Mesendoderm (in vitro differentiated cells): ENCODE measurements around the gene EXOC5. TPM values are rescaled to one million over a fixed set of nuclear protein-coding genes. Genes with fewer than 3 reads are reported as not detected.

Experiments used
- DNase-seq: peaks from one replicate; pipeline ENCODE4 v3.0.0; 2013
- H2AK5ac ChIP-seq: 2 replicates; pipeline ENCODE4 v1.6.1; 2013; ENCODE audit warnings: low read length, inconsistent platforms
- H2BK120ac ChIP-seq: 2 replicates; pipeline ENCODE4 v1.6.1; 2013; ENCODE audit warnings: low read depth, mild to moderate bottlenecking, low read length, moderate library complexity, mixed read lengths
- H2BK15ac ChIP-seq: replicated peaks from 2 replicates; pipeline ENCODE4 v1.6.1; 2013; ENCODE audit warnings: low read depth, mild to moderate bottlenecking, moderate library complexity
- H2BK5ac ChIP-seq: 2 replicates; pipeline ENCODE4 v1.6.1; 2013; ENCODE audit warnings: low read length, inconsistent platforms
- H3K18ac ChIP-seq: 2 replicates; pipeline ENCODE4 v1.6.1; 2013; ENCODE audit warnings: mild to moderate bottlenecking, low read length, mixed read lengths
- H3K23ac ChIP-seq: one replicate; pipeline ENCODE4 v1.6.1; 2013; ENCODE audit warnings: low read length
- H3K27ac ChIP-seq: 2 replicates; pipeline ENCODE4 v1.5.1; 2013; ENCODE audit warnings: low read depth, mild to moderate bottlenecking, inconsistent platforms, low read length, moderate library complexity
- H3K27me3 ChIP-seq: 2 replicates; pipeline ENCODE4 v1.6.1; 2013; ENCODE audit warnings: low read length, control low read depth, mild to moderate bottlenecking, inconsistent platforms; ENCODE audit not compliant: insufficient read depth, poor library complexity
- H3K36me3 ChIP-seq: 2 replicates; pipeline ENCODE4 v1.6.1; 2013; ENCODE audit warnings: low read length, inconsistent platforms; ENCODE audit not compliant: control insufficient read depth, insufficient read depth
- H3K4ac ChIP-seq: one replicate; pipeline ENCODE4 v1.6.1; 2013; ENCODE audit warnings: low read depth, mild to moderate bottlenecking, low read length, moderate library complexity
- H3K4me1 ChIP-seq: 2 replicates; pipeline ENCODE4 v1.6.1; 2013; ENCODE audit warnings: low read depth, low read length, inconsistent platforms; ENCODE audit not compliant: control insufficient read depth
- H3K4me2 ChIP-seq: 2 replicates; pipeline ENCODE4 v1.6.1; 2013; ENCODE audit warnings: low read length
- H3K4me3 ChIP-seq: 2 replicates; pipeline ENCODE4 v1.5.1; 2013; ENCODE audit warnings: mild to moderate bottlenecking, low read length
- H3K56ac ChIP-seq: one replicate; pipeline ENCODE4 v1.6.1; 2013; ENCODE audit warnings: low read length
- H3K79me1 ChIP-seq: 2 replicates; pipeline ENCODE4 v1.6.1; 2013; ENCODE audit warnings: low read length, inconsistent platforms
- H3K79me2 ChIP-seq: 2 replicates; pipeline ENCODE4 v1.6.1; 2013; ENCODE audit warnings: mild to moderate bottlenecking, low read length; ENCODE audit not compliant: control insufficient read depth, insufficient read depth
- H3K9ac ChIP-seq: 2 replicates; pipeline ENCODE4 v1.6.1; 2013; ENCODE audit warnings: low read length, inconsistent platforms
- H4K5ac ChIP-seq: one replicate; pipeline ENCODE4 v1.6.1; 2013; ENCODE audit warnings: low read length
- H4K8ac ChIP-seq: one replicate; pipeline ENCODE4 v1.6.1; 2013; ENCODE audit warnings: low read depth, mild to moderate bottlenecking, control low read depth, low read length, moderate library complexity
- WGBS: extraction: QIAGEN DNeasy Blood & Tissue Kit; methylation state at CpG from one replicate; pipeline ENCODE4 v1.1.7; 2013; ENCODE audit warnings: low lambda C conversion rate, missing lambda C conversion rate; ENCODE audit not compliant: insufficient coverage; ENCODE audit errors: extremely low coverage; 5-methylcytosine and 5-hydroxymethylcytosine counted together
- polyA plus RNA-seq, 2 experiments: library from polyadenylated mRNA; stranded (reverse); fragments of 200-250 nt; gene quantifications; one replicate each; pipeline ENCODE4 v1.2.3, GENCODE V29; 2013

The EXOC5 gene, protein sequence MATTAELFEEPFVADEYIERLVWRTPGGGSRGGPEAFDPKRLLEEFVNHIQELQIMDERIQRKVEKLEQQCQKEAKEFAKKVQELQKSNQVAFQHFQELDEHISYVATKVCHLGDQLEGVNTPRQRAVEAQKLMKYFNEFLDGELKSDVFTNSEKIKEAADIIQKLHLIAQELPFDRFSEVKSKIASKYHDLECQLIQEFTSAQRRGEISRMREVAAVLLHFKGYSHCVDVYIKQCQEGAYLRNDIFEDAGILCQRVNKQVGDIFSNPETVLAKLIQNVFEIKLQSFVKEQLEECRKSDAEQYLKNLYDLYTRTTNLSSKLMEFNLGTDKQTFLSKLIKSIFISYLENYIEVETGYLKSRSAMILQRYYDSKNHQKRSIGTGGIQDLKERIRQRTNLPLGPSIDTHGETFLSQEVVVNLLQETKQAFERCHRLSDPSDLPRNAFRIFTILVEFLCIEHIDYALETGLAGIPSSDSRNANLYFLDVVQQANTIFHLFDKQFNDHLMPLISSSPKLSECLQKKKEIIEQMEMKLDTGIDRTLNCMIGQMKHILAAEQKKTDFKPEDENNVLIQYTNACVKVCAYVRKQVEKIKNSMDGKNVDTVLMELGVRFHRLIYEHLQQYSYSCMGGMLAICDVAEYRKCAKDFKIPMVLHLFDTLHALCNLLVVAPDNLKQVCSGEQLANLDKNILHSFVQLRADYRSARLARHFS
- polyA plus RNA-seq (2013, experiment 1 of 2): 48.2 TPM
- 46.6 TPM for polyA plus RNA-seq (2013, experiment 2 of 2)

DNA sequence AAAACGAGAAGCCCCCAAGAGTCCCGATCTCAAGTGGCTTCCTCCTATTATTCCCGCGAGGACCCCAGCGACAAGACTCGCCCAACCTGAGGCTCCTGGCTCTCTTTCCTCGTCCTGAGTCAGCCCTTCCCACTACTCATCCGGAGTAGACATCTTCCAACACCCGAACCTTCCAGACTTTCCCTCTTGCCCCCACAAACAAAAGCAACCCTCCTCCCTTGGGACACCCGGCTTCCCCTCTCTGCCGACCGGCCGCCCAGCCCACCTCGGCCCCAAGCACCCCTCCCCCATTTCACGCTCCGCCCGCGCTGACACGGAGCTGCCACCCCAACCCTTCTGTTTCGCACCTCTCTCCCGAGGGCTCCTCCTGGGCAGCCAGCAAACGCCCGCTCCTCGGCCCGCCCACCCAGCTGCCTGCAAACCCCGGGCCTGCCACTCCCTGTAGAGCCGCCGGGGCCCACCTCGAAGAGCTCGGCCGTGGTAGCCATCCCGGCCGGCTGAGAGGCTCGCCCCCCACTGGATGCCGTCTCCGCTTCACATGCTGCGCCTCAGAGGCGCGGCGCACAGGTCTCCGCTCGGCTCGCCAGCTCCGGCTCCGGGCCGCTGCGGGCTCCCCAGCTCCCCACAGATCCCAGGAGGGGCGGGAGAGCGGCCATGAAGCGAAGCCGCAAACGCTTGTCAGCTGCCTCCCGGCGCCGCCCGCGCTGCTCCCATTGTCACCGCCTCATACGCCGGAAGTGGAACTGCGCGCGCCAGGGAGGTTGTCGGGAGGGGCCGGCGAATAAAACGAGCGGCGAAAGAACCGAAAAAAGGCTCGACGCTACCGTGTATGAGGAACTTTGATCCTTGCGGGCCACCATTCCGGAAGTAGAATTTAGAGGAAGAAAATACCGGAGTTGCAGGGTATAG is at the start of gene EXOC5, which contains the start of gene AP5M1:
Gene EXOC5 (minus strand): TSS at position 745 of the 909 bp plus-strand sequence. CDS start 257 bp downstream, at position 488.
Gene AP5M1 (plus strand): TSS at position 811 of the 909 bp plus-strand sequence. CDS start 344 bp downstream, outside the sequence.
- WGBS: no CpG with 5 or more reads among the region's 76 CpGs

GRCh38 chr14:57317248-57317833 is 48.6 kb upstream of the EXOC5 start:
- no peaks in the 10 kb centered on the region for H3K79me2 ChIP-seq
- H2BK5ac ChIP-seq: no peak overlapping the region
- no CpG with 5 or more reads among the region's 3 CpGs for WGBS
- H3K4me1 ChIP-seq: no peaks in the 10 kb centered on the region
- no peak overlapping the region for H3K9ac ChIP-seq
- no peak overlapping the region for H2BK15ac ChIP-seq
- H3K79me1 ChIP-seq: no peaks in the 10 kb centered on the region
- H4K5ac ChIP-seq: no peak overlapping the region
- H3K36me3 ChIP-seq: no peaks in the 10 kb centered on the region
- no peak overlapping the region for H3K27ac ChIP-seq
- no peak overlapping the region for H3K4me3 ChIP-seq
- no peak overlapping the region for H3K18ac ChIP-seq
- no peak overlapping the region for H3K4me2 ChIP-seq
- no peak overlapping the region for H3K23ac ChIP-seq
- H2BK120ac ChIP-seq: no peak overlapping the region
- no peaks in the 10 kb centered on the region for H3K27me3 ChIP-seq
- H3K4ac ChIP-seq: no peak overlapping the region
- no peak overlapping the region for H3K56ac ChIP-seq
- peak; percentile 84 for DNase-seq
- no peak overlapping the region for H4K8ac ChIP-seq
- no peak overlapping the region for H2AK5ac ChIP-seq

More for the DNA sequence above, at the start of gene EXOC5, which contains the start of gene AP5M1:
- Histone ChIP-seq H2BK120ac (no peak within 1 kb of the TSS), H4K8ac (peak within 1 kb of the TSS; percentile 77), H3K9ac (peak within 1 kb of the TSS; percentile 96), H2BK5ac (peak within 1 kb of the TSS; percentile 62), H4K5ac (peak within 1 kb of the TSS; percentile 21), H2AK5ac (no peak within 1 kb of the TSS), H3K4me3 (peak within 1 kb of the TSS; percentile 95), H3K79me2 (peaks cover 47% of the 10 kb centered on the region), H2BK15ac (no peak within 1 kb of the TSS), H3K4ac (peak within 1 kb of the TSS; percentile 77), H3K36me3 (no peaks in the 10 kb centered on the region), H3K18ac (peak within 1 kb of the TSS; percentile 96), H3K4me2 (peak within 1 kb of the TSS; percentile 70), H3K4me1 (peaks cover 1% of the 10 kb centered on the region), H3K23ac (peak within 1 kb of the TSS; percentile 95), H3K27me3 (no peaks in the 10 kb centered on the region), H3K56ac (peak within 1 kb of the TSS; percentile 95), H3K79me1 (peaks cover 6% of the 10 kb centered on the region), H3K27ac (peak within 1 kb of the TSS; percentile 100)
- peak; percentile 97 for DNase-seq

- Histone ChIP-seq H2BK120ac (no peak overlapping the region), H3K18ac (no peak overlapping the region), H3K27ac (no peak overlapping the region), H3K4me1 (no peaks in the 10 kb centered on the region), H3K23ac (no peak overlapping the region), H3K56ac (no peak overlapping the region), H3K79me2 (no peaks in the 10 kb centered on the region), H3K79me1 (no peaks in the 10 kb centered on the region), H3K27me3 (no peaks in the 10 kb centered on the region), H3K4me3 (no peak overlapping the region), H4K5ac (no peak overlapping the region), H3K4me2 (no peak overlapping the region), H4K8ac (no peak overlapping the region), H2BK15ac (no peak overlapping the region), H2BK5ac (no peak overlapping the region), H2AK5ac (no peak overlapping the region), H3K4ac (no peak overlapping the region), H3K9ac (no peak overlapping the region), H3K36me3 (no peaks in the 10 kb centered on the region)
- DNase-seq: no peak
- WGBS: no CpG with 5 or more reads among the region's 7 CpGs
Observed at GRCh38 chr14:57314396-57315089, 45.8 kb upstream of the EXOC5 start.

GRCh38 chr14:57302883-57303282 is 34.2 kb upstream of the EXOC5 start:
- Histone ChIP-seq H2BK120ac (no peak overlapping the region), H3K18ac (no peak overlapping the region), H3K27ac (no peak overlapping the region), H3K4me3 (no peak overlapping the region), H2AK5ac (no peak overlapping the region), H2BK15ac (no peak overlapping the region), H3K23ac (no peak overlapping the region), H3K4ac (no peak overlapping the region), H4K8ac (no peak overlapping the region), H3K27me3 (no peaks in the 10 kb centered on the region), H3K4me1 (no peaks in the 10 kb centered on the region), H3K9ac (no peak overlapping the region), H3K56ac (no peak overlapping the region), H3K79me2 (no peaks in the 10 kb centered on the region), H3K79me1 (no peaks in the 10 kb centered on the region), H4K5ac (no peak overlapping the region), H3K36me3 (no peaks in the 10 kb centered on the region), H2BK5ac (no peak overlapping the region), H3K4me2 (no peak overlapping the region)
- DNase-seq: no peak
- WGBS: no CpG with 5 or more reads among the region's 5 CpGs

- Histone ChIP-seq H4K8ac (no peak overlapping the region), H3K4me1 (no peaks in the 10 kb centered on the region), H3K18ac (no peak overlapping the region), H3K27me3 (no peaks in the 10 kb centered on the region), H2BK5ac (no peak overlapping the region), H3K79me2 (no peaks in the 10 kb centered on the region), H3K9ac (no peak overlapping the region), H3K4ac (no peak overlapping the region), H3K27ac (no peak overlapping the region), H3K4me3 (no peak overlapping the region), H2BK15ac (no peak overlapping the region), H4K5ac (no peak overlapping the region), H2AK5ac (no peak overlapping the region), H3K4me2 (no peak overlapping the region), H3K79me1 (no peaks in the 10 kb centered on the region), H3K23ac (no peak overlapping the region), H3K36me3 (no peaks in the 10 kb centered on the region), H3K56ac (no peak overlapping the region), H2BK120ac (no peak overlapping the region)
- DNase-seq: no peak
- no CpG with 5 or more reads among the region's 3 CpGs for WGBS
Observed at GRCh38 chr14:57299511-57299910, 30.8 kb upstream of the EXOC5 start.
